Measurements from ENCODE around the gene ICAM5. TPM values are rescaled to one million over a fixed set of nuclear protein-coding genes. Genes with fewer than 3 reads are reported as not detected.

The ICAM5 gene
- total RNA-seq, 1 experiment from 2014 or later = 0.61 TPM

DNA sequence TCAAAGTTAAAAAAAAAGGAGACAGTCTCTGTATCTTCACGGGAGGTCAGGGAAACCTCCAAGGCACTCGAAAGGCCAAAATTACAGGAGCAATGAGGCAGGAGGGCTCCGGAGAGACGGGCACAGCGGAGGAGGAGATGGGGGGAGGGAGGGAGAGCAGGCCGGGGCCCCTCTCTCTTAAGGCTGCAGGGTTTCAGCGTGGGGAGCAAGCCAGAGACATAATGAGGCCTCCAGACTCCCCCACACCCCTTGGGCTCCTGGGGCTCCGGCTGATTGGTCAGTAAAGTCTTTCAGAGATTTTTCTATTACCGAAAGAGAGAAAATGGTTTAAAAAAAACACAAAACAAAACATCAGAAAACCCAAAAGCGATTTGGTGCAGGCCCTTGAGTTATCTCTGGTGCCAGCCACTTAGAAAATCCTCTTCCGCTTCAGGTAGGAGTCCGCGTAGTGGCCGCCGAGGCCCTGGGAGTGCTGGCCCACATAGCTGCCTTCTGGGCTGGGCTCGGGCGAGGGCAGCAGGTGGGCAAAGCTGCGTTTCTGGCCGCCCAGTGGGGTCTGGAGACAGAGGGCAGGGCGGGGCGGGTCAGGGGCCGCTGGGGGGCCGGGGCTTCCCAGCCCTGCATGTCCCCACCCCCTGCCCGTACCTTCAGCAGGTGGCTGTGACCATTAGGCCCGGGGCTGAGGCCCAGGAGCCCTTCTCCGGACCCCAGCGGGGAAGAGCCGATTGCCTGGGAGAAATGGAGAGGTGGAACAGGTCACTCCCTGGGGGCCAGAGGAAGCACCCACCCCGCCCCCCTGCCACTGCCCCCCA lies 27.5 kb downstream of the ICAM5 start:
- Mint-ChIP-seq H3K4me3 (ENCODE audit: low read depth, unreplicated experiment) (no peak overlapping the region), H3K27me3 (ENCODE audit: unreplicated experiment) (no peaks in the 10 kb centered on the region), H3K36me3 (ENCODE audit: insufficient read depth, unreplicated experiment) (peaks cover 34% of the 10 kb centered on the region), H3K4me1 (ENCODE audit: low read depth, unreplicated experiment) (peaks cover 14% of the 10 kb centered on the region), H3K27ac (ENCODE audit: unreplicated experiment) (no peak overlapping the region), H3K9me3 (ENCODE audit: low read depth, unreplicated experiment) (no peaks in the 10 kb centered on the region)
- DNase-seq = no peak
- no TSS peak for BruUV-seq (replicated peaks)
- CTCF ChIA-PET = interaction anchor here (0.6 kb wide), 1 partner anchor 177 kb away, joined by 4 read pairs; no protein-coding TSS in a partner anchor
- no peak for TF ChIP-seq CTCF (IDR thresholded peaks at IDR 0.05; ENCODE audit: unreplicated experiment)
- intact Hi-C loops (cut with micrococcal nuclease; ENCODE audit: unreplicated experiment) = no loop called here

- Mint-ChIP-seq H3K27me3 (ENCODE audit: unreplicated experiment) (no peaks in the 10 kb centered on the region), H3K27ac (ENCODE audit: unreplicated experiment) (no peak overlapping the region), H3K4me1 (ENCODE audit: low read depth, unreplicated experiment) (peaks cover 14% of the 10 kb centered on the region), H3K36me3 (ENCODE audit: insufficient read depth, unreplicated experiment) (peaks cover 37% of the 10 kb centered on the region), H3K4me3 (ENCODE audit: low read depth, unreplicated experiment) (no peak overlapping the region), H3K9me3 (ENCODE audit: low read depth, unreplicated experiment) (no peaks in the 10 kb centered on the region)
- intact Hi-C loops (cut with micrococcal nuclease; ENCODE audit: unreplicated experiment) = no loop called here
- no peak for DNase-seq
- no peak for TF ChIP-seq CTCF (IDR thresholded peaks at IDR 0.05; ENCODE audit: unreplicated experiment)
- CTCF ChIA-PET = interaction anchor here (0.6 kb wide), 1 partner anchor 176 kb away, joined by 4 read pairs; no protein-coding TSS in a partner anchor
- no TSS peak for BruUV-seq (replicated peaks)
These were observed 28.2 kb downstream of the ICAM5 start for GRCh38 chr19:10317857-10318462.

GRCh38 chr19:10318807-10319682 lies 29.3 kb downstream of the ICAM5 start:
- TF ChIP-seq CTCF (IDR thresholded peaks at IDR 0.05; ENCODE audit: unreplicated experiment) = no peak
- H3K36me3 Mint-ChIP-seq (ENCODE audit: insufficient read depth, unreplicated experiment) = peaks cover 39% of the 10 kb centered on the region
- BruUV-seq (replicated peaks) = no TSS peak
- no peak overlapping the region for H3K27ac Mint-ChIP-seq (ENCODE audit: unreplicated experiment)
- no peaks in the 10 kb centered on the region for H3K27me3 Mint-ChIP-seq (ENCODE audit: unreplicated experiment)
- no peaks in the 10 kb centered on the region for H3K9me3 Mint-ChIP-seq (ENCODE audit: low read depth, unreplicated experiment)
- intact Hi-C loops (cut with micrococcal nuclease; ENCODE audit: unreplicated experiment) = no loop called here
- no peak overlapping the region for H3K4me3 Mint-ChIP-seq (ENCODE audit: low read depth, unreplicated experiment)
- CTCF ChIA-PET = no interaction called here
- peaks cover 14% of the 10 kb centered on the region for H3K4me1 Mint-ChIP-seq (ENCODE audit: low read depth, unreplicated experiment)
- no peak for DNase-seq

- CTCF ChIA-PET = interaction anchor here (0.5 to 0.7 kb wide), 2 partner anchors 11 to 235 kb away, joined by 3 to 4 read pairs; no protein-coding TSS in a partner anchor
- peaks cover 43% of the 10 kb centered on the region for H3K36me3 Mint-ChIP-seq (ENCODE audit: insufficient read depth, unreplicated experiment)
- peaks cover 5% of the 10 kb centered on the region for H3K4me1 Mint-ChIP-seq (ENCODE audit: low read depth, unreplicated experiment)
- H3K27me3 Mint-ChIP-seq (ENCODE audit: unreplicated experiment) = no peaks in the 10 kb centered on the region
- no peaks in the 10 kb centered on the region for H3K9me3 Mint-ChIP-seq (ENCODE audit: low read depth, unreplicated experiment)
- H3K27ac Mint-ChIP-seq (ENCODE audit: unreplicated experiment) = no peak overlapping the region
- intact Hi-C loops (cut with micrococcal nuclease; ENCODE audit: unreplicated experiment) = no loop called here
- H3K4me3 Mint-ChIP-seq (ENCODE audit: low read depth, unreplicated experiment) = no peak overlapping the region
- no peak for DNase-seq
- no peak for TF ChIP-seq CTCF (IDR thresholded peaks at IDR 0.05; ENCODE audit: unreplicated experiment)
- BruUV-seq (replicated peaks) = no TSS peak
These were observed 31.1 kb downstream of the ICAM5 start for GRCh38 chr19:10320602-10321416.

All from Calu3 (cell line).